ENCODE data around the gene SAMHD1.

DNA sequence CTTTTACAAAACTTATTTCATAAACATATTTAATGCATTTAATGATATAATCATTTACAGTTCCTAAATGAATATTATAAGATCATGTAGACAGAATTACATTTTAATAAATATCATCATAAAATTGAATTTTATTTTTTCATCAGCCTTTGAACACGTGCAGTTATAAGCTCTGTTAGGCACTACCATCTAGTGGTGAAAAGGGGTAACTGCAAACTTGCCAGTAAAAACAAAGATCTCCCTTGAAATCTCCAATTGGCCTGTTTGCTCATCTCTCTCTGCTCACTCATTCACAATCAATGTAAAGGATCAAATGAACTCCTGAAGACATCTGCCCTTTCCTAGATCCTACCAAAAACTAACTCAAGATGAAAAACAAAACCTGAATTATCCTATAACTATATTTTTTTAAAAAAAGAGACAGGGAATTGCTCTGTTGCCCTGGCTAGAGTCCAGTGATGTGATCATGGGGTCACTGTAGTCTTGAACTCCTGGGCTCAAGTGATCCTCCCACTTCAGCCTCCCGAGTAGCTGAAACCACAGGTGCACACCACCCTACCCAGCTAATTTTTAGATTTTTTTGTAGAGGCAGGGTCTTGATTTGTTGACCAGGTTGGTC lies 31.7 kb downstream of the SAMHD1 start:
- no peak for TF ChIP-seq EZH2 (IDR thresholded peaks at IDR 0.05; ENCODE audit: insufficient read depth, poor library complexity, severe bottlenecking)
- no peak for TF ChIP-seq EZH2phosphoT487 (IDR thresholded peaks at IDR 0.05; ENCODE audit: insufficient read depth, low read depth)

All from GM23248 (cell line).